Glutamatergic neuron (in vitro differentiated cells): Measurements from ENCODE around the gene HOXB5. TPM values are rescaled to one million over a fixed set of nuclear protein-coding genes. Genes with fewer than 3 reads are reported as not detected.

Source experiments
- DNase-seq: peaks from one replicate; pipeline ENCODE4 v3.0.0; 2022
- H3K27ac Mint-ChIP-seq: one replicate; pipeline ENCODE4 v1.8.0; 2020; ENCODE audit warnings: mild to moderate bottlenecking, mixed read lengths, inconsistent platforms; ENCODE audit not compliant: unreplicated experiment
- H3K27me3 Mint-ChIP-seq: one replicate; pipeline ENCODE4 v1.8.0; 2020; ENCODE audit warnings: mild to moderate bottlenecking, moderate library complexity, mixed read lengths, inconsistent platforms; ENCODE audit not compliant: unreplicated experiment
- H3K36me3 Mint-ChIP-seq: one replicate; pipeline ENCODE4 v1.8.0; 2020; ENCODE audit warnings: mild to moderate bottlenecking, mixed read lengths, inconsistent platforms; ENCODE audit not compliant: unreplicated experiment
- H3K4me1 Mint-ChIP-seq: one replicate; pipeline ENCODE4 v1.8.0; 2020; ENCODE audit warnings: mild to moderate bottlenecking, low read depth, mixed read lengths, inconsistent platforms; ENCODE audit not compliant: unreplicated experiment
- H3K4me3 Mint-ChIP-seq: one replicate; pipeline ENCODE4 v1.8.0; 2020; ENCODE audit warnings: mild to moderate bottlenecking, mixed read lengths, inconsistent platforms; ENCODE audit not compliant: unreplicated experiment
- H3K9me3 Mint-ChIP-seq: one replicate; pipeline ENCODE4 v1.8.0; 2020; ENCODE audit warnings: mild to moderate bottlenecking, moderate library complexity, mixed read lengths, inconsistent platforms; ENCODE audit not compliant: unreplicated experiment
- CTCF ChIP-seq: fragments of 200-600 bp; sonication (generic); IDR thresholded peaks from one replicate; pipeline ENCODE4 v1.5.0; 2021; ENCODE audit not compliant: partially characterized antibody, unreplicated experiment
- total RNA-seq: library from RNA; stranded (reverse); fragmentation: NEBNext Ultra II Directional; extraction: Animal tissue kit (Norgen Biotek cat#: 25700); gene quantifications from one replicate; pipeline ENCODE4 v1.2.1, GENCODE V29; 2021; ENCODE audit not compliant: unreplicated experiment

The HOXB5 gene
- total RNA-seq, 1 donor from 2014 or later = not detected

- Mint-ChIP-seq H3K4me1 (no peaks in the 10 kb centered on the region), H3K4me3 (no peak overlapping the region), H3K27ac (no peak overlapping the region), H3K27me3 (peaks cover 41% of the 10 kb centered on the region), H3K9me3 (peaks cover 6% of the 10 kb centered on the region), H3K36me3 (no peaks in the 10 kb centered on the region)
- no peak for TF ChIP-seq CTCF
- no peak for DNase-seq
Observed at GRCh38 chr17:48631693-48632578, 38.4 kb upstream of the HOXB5 start.

GRCh38 chr17:48630925-48631692 lies 37.5 kb upstream of the HOXB5 start:
- H3K4me3 Mint-ChIP-seq = no peak overlapping the region
- peaks cover 34% of the 10 kb centered on the region for H3K27me3 Mint-ChIP-seq
- H3K36me3 Mint-ChIP-seq = no peaks in the 10 kb centered on the region
- H3K4me1 Mint-ChIP-seq = no peaks in the 10 kb centered on the region
- DNase-seq = no peak
- TF ChIP-seq CTCF = no peak
- peaks cover 6% of the 10 kb centered on the region for H3K9me3 Mint-ChIP-seq
- H3K27ac Mint-ChIP-seq = no peak overlapping the region

- no peak for DNase-seq
- TF ChIP-seq CTCF = no peak
- H3K27ac Mint-ChIP-seq = no peak overlapping the region
- H3K36me3 Mint-ChIP-seq = no peaks in the 10 kb centered on the region
- peaks cover 6% of the 10 kb centered on the region for H3K9me3 Mint-ChIP-seq
- no peaks in the 10 kb centered on the region for H3K4me1 Mint-ChIP-seq
- H3K27me3 Mint-ChIP-seq = peaks cover 30% of the 10 kb centered on the region
- no peak overlapping the region for H3K4me3 Mint-ChIP-seq
Observed at GRCh38 chr17:48630009-48630924, 36.7 kb upstream of the HOXB5 start.

- Mint-ChIP-seq H3K4me1 (no peaks in the 10 kb centered on the region), H3K27ac (no peak overlapping the region), H3K9me3 (peaks cover 5% of the 10 kb centered on the region), H3K4me3 (no peak overlapping the region), H3K36me3 (no peaks in the 10 kb centered on the region), H3K27me3 (peaks cover 25% of the 10 kb centered on the region)
- DNase-seq = no peak
- no peak for TF ChIP-seq CTCF
Observed at GRCh38 chr17:48629411-48629759, 35.8 kb upstream of the HOXB5 start.
